CD14-positive monocyte (primary cell): ENCODE data around the gene MLXIP. TPM values are rescaled to one million over a fixed set of nuclear protein-coding genes. Genes with fewer than 3 reads are reported as not detected.

Experiments used
- DNase-seq, 3 donors: peaks; one replicate each; pipeline ENCODE4 v3.0.0-alpha.2; 2011 to 2022
- H2AFZ ChIP-seq: 2 replicates; pipeline ENCODE4 v1.6.0; 2012; ENCODE audit warnings: mild to moderate bottlenecking, low read depth, low read length, inconsistent platforms; ENCODE audit not compliant: insufficient read depth, poor library complexity, severe bottlenecking
- H3K27ac ChIP-seq, 2 donors: 1 replicate in 1 of 2; 2 replicates in 1 of 2; pipeline ENCODE4 v1.5.1; 2012 to 2013; ENCODE audit warnings: low read length in 2 of 2, control low read depth in 1 of 2, inconsistent platforms in 1 of 2, low read depth in 1 of 2, mild to moderate bottlenecking in 1 of 2
- H3K27me3 ChIP-seq, 2 donors: one replicate each; pipeline versions ENCODE4 v1.6.0 to v1.6.1; 2011 to 2013; ENCODE audit warnings: low read length in 2 of 2; ENCODE audit not compliant: control insufficient read depth in 2 of 2, insufficient read depth in 2 of 2
- H3K36me3 ChIP-seq, 2 donors: replicated peaks in 1 of 2; 1 replicate in 1 of 2; 2 replicates in 1 of 2; pipeline versions ENCODE4 v1.5.1 to v1.6.1; 2012 to 2013; ENCODE audit warnings: low read length in 2 of 2, control low read depth in 1 of 2, inconsistent platforms in 1 of 2, mild to moderate bottlenecking in 1 of 2; ENCODE audit not compliant: insufficient read depth in 2 of 2, control insufficient read depth in 1 of 2
- H3K4me1 ChIP-seq, 2 donors: 1 replicate in 1 of 2; 2 replicates in 1 of 2; pipeline versions ENCODE4 v1.5.1 to v1.6.1; 2012 to 2013; ENCODE audit warnings: low read length in 2 of 2, control low read depth in 1 of 2, inconsistent platforms in 1 of 2, mild to moderate bottlenecking in 1 of 2, moderate library complexity in 1 of 2; ENCODE audit not compliant: insufficient read depth in 2 of 2, control insufficient read depth in 1 of 2
- H3K4me2 ChIP-seq: replicated peaks from 2 replicates; pipeline ENCODE3; 2012; ENCODE audit warnings: low read length, moderate library complexity, mild to moderate bottlenecking; ENCODE audit not compliant: poor library complexity, severe bottlenecking; ENCODE audit errors: extremely low read depth
- H3K4me3 ChIP-seq, 3 experiments: fragments of 200-600 bp in 1 of 3; sonication (generic) in 1 of 3; replicated peaks in 1 of 3; 1 replicate in 2 of 3; 2 replicates in 1 of 3; pipeline ENCODE4 v1.5.1; 2011 to 2013; ENCODE audit warnings: low read length in 3 of 3, mild to moderate bottlenecking in 3 of 3, control low read depth in 2 of 3, low read depth in 2 of 3, inconsistent platforms in 1 of 3, moderate library complexity in 1 of 3
- H3K79me2 ChIP-seq: 2 replicates; pipeline ENCODE4 v1.6.0; 2012; ENCODE audit warnings: mild to moderate bottlenecking, control low read depth, inconsistent platforms, low read length, moderate library complexity; ENCODE audit not compliant: insufficient read depth
- H3K9ac ChIP-seq: 2 replicates; pipeline ENCODE4 v1.6.0; 2017; ENCODE audit warnings: low read length, mild to moderate bottlenecking; ENCODE audit not compliant: insufficient read depth, poor library complexity, severe bottlenecking
- H3K9me3 ChIP-seq, 2 donors: replicated peaks in 1 of 2; 1 replicate in 1 of 2; 2 replicates in 1 of 2; pipeline versions ENCODE4 v1.5.1 to v1.6.1; 2012 to 2013; ENCODE audit warnings: low read length in 2 of 2, control low read depth in 1 of 2; ENCODE audit not compliant: control insufficient read depth in 1 of 2, insufficient read depth in 1 of 2
- H4K20me1 ChIP-seq: 2 replicates; pipeline ENCODE4 v1.6.0; 2012; ENCODE audit warnings: mild to moderate bottlenecking, low read length, control low read depth, moderate library complexity; ENCODE audit not compliant: insufficient read depth
- H3K27ac Mint-ChIP-seq, 7 donors: one replicate each; pipeline ENCODE4 v1.8.0; 2020; ENCODE audit warnings: mild to moderate bottlenecking in 7 of 7, mixed read lengths in 7 of 7, moderate library complexity in 6 of 7, inconsistent platforms in 2 of 7
- H3K27me3 Mint-ChIP-seq, 3 donors: one replicate each; pipeline ENCODE4 v1.8.0; 2021 to 2022; ENCODE audit warnings: low read depth in 3 of 3, mild to moderate bottlenecking in 3 of 3, mixed read lengths in 3 of 3, moderate library complexity in 3 of 3, inconsistent platforms in 1 of 3
- H3K36me3 Mint-ChIP-seq, 2 donors: one replicate each; pipeline ENCODE4 v1.8.0; 2020; ENCODE audit warnings: mixed read lengths in 2 of 2, inconsistent platforms in 1 of 2, mild to moderate bottlenecking in 1 of 2
- H3K4me1 Mint-ChIP-seq: one replicate; pipeline ENCODE4 v1.8.0; 2020; ENCODE audit warnings: mild to moderate bottlenecking, mixed read lengths
- H3K4me3 Mint-ChIP-seq, 2 donors: one replicate each; pipeline ENCODE4 v1.8.0; 2020; ENCODE audit warnings: mild to moderate bottlenecking in 2 of 2, mixed read lengths in 2 of 2, moderate library complexity in 1 of 2
- H3K9me3 Mint-ChIP-seq, 7 donors: one replicate each; pipeline ENCODE4 v1.8.0; 2020 to 2022; ENCODE audit warnings: mixed read lengths in 7 of 7, mild to moderate bottlenecking in 6 of 7, moderate library complexity in 6 of 7, inconsistent platforms in 2 of 7
- WGBS: methylation state at CpG from one replicate; pipeline ENCODE4 v1.1.5; 2013; ENCODE audit warnings: missing lambda C conversion rate; ENCODE audit not compliant: insufficient coverage; 5-methylcytosine and 5-hydroxymethylcytosine counted together
- intact Hi-C, 2 donors: fragments of 100-400 bp; cut with micrococcal nuclease; formaldehyde crosslinking; loops; one replicate each; pipeline versions ENCODE4 v1.15.0 to v1.15.1; 2023
- polyA plus RNA-seq, 3 donors: library from polyadenylated mRNA; depleted of rRNA in 1 of 3; unstranded in 2 of 3; stranded (reverse) in 1 of 3; fragments of 300-500 nt in 2 of 3; fragments of >200 nt in 1 of 3; fragmentation: Illumina TruSeq in 2 of 3; gene quantifications; 1 replicate in 2 of 3; 2 replicates in 1 of 3; pipeline ENCODE4 v1.2.3, GENCODE V29; 2012 to 2021
- TF ChIP-seq, protein P1 (sequence below): fragments of 200-600 bp; IDR thresholded peaks from one replicate; pipeline ENCODE4 v1.8.0; 2022; ENCODE audit warnings: antibody characterized with exemption, mild to moderate bottlenecking

Gene MLXIP
- polyA plus RNA-seq, 3 donors = 4.5 to 44.8 (median 4.6) TPM

DNA sequence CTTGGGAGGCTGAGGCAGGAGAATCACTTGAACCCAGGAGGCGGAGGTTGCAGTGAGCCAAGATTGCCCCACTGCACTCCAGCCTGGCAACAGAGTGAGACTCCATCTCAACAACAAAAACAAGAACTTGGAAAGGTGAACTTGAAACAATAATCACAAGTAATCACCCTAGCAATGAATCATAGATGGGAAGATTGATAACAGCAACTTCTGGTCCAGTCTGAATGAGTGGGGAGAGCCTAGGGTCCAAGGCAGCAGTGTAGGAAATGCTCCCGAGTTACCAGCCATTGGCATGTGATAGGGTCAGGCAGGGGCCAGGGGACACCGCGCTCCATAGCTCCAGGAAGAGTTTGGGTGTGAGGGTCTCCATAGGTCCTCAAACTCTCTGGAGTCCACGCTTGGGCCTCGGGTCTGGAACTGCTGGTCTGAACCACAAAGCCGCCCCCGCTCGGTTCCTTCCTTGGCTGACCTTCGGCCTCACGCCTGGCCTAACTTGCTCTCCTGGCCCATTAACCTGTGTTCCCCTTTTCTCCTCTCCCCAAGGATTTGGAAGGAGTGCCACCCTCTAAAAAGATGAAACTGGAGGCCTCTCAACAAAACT lies 19.9 kb upstream of the MLXIP start:
- H3K36me3 ChIP-seq = no peaks in the 10 kb centered on the region
- intact Hi-C loops = no loop called here
- peaks cover 13 to 14% of the 10 kb centered on the region in 2 donors for H3K4me1 ChIP-seq

DNA sequence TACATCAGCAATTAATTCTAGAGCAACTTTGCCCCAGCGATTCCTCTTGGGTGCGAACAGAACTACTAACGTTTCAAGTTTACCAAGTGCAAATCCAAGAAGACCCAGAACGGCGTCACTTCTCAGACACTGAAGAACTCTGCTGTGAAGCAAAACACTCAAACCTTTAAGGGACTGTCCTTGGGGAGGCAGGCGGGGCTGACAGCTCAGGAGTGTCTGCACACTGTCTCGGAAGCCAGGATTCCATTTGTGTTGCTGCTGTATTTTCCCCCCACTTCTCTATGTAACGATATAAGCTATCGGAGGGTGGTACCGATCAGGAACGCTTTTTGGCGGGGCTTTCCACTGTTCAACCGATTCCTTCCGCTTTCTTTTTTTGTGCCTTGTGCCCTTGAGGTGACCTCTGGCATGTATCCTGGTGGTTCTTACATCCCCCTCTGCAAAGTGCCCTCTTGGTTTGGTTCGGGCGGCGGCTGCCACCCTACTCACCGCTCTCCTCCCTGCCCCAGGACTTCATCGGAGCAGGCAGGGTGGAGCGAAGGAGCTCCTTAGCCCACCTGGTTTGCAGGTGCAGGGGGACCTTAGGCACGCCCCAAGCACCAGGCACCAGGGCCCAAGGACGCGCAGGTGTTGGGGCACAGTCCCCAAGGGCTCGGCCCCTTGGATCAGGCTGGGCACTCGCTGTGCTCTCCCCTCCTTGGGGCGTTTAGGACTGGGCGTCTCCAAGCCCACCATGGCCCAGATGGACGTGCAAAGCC lies 19.2 kb upstream of the MLXIP start:
- peaks cover 0 to 46% of the 10 kb centered on the region in 2 donors for H3K36me3 Mint-ChIP-seq
- Histone ChIP-seq H3K9me3 (no peaks in the 10 kb centered on the region), H3K27me3 (no peaks in the 10 kb centered on the region), H3K27ac (no peak overlapping the region), H4K20me1 (no peaks in the 10 kb centered on the region), H3K36me3 (no peaks in the 10 kb centered on the region), H3K79me2 (no peaks in the 10 kb centered on the region), H3K4me3 (no peak overlapping the region), H3K4me2 (no peak overlapping the region), H3K4me1 (peaks cover 20 to 21% of the 10 kb centered on the region in 2 donors), H3K9ac (no peak overlapping the region), H2AFZ (no peak overlapping the region)
- no peak overlapping the region for H3K4me3 Mint-ChIP-seq
- intact Hi-C loops = no loop called here
- WGBS = 97% methylated on average over 25 of the region's 28 CpGs
- no peak for DNase-seq
- no peaks in the 10 kb centered on the region for H3K9me3 Mint-ChIP-seq
- H3K27me3 Mint-ChIP-seq = peaks cover 0 to 2% (median 1%) of the 10 kb centered on the region in 3 donors
- TF ChIP-seq, protein P1, sequence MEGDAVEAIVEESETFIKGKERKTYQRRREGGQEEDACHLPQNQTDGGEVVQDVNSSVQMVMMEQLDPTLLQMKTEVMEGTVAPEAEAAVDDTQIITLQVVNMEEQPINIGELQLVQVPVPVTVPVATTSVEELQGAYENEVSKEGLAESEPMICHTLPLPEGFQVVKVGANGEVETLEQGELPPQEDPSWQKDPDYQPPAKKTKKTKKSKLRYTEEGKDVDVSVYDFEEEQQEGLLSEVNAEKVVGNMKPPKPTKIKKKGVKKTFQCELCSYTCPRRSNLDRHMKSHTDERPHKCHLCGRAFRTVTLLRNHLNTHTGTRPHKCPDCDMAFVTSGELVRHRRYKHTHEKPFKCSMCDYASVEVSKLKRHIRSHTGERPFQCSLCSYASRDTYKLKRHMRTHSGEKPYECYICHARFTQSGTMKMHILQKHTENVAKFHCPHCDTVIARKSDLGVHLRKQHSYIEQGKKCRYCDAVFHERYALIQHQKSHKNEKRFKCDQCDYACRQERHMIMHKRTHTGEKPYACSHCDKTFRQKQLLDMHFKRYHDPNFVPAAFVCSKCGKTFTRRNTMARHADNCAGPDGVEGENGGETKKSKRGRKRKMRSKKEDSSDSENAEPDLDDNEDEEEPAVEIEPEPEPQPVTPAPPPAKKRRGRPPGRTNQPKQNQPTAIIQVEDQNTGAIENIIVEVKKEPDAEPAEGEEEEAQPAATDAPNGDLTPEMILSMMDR = no peak
- peak overlapping the region in 1 of 7 donors; percentile 50 for H3K27ac Mint-ChIP-seq
- H3K4me1 Mint-ChIP-seq = peaks cover 21% of the 10 kb centered on the region

More for the DNA sequence above, 19.9 kb upstream of the MLXIP start:
- no peaks in the 10 kb centered on the region for H3K27me3 ChIP-seq
- H3K36me3 Mint-ChIP-seq = peaks cover 0 to 46% of the 10 kb centered on the region in 2 donors
- DNase-seq = no peak
- H4K20me1 ChIP-seq = no peaks in the 10 kb centered on the region
- H3K4me3 ChIP-seq = no peak overlapping the region
- 96% methylated on average over 11 of the region's 11 CpGs for WGBS
- H3K27ac ChIP-seq = no peak overlapping the region
- H3K9me3 ChIP-seq = no peaks in the 10 kb centered on the region
- H3K27me3 Mint-ChIP-seq = peaks cover 0 to 2% (median 0%) of the 10 kb centered on the region in 3 donors
- H2AFZ ChIP-seq = no peak overlapping the region
- no peak overlapping the region for H3K9ac ChIP-seq
- H3K4me3 Mint-ChIP-seq = no peak overlapping the region
- H3K27ac Mint-ChIP-seq = no peak overlapping the region
- no peak overlapping the region for H3K4me2 ChIP-seq
- TF ChIP-seq, protein P1 = no peak
- H3K9me3 Mint-ChIP-seq = no peaks in the 10 kb centered on the region
- peaks cover 14% of the 10 kb centered on the region for H3K4me1 Mint-ChIP-seq
- no peaks in the 10 kb centered on the region for H3K79me2 ChIP-seq
